Epidermal melanocyte (primary cell): Measurements from ENCODE around the gene DNAJC5.
A peak's percentile ranks its signal among the peaks of the same experiment; 100 is the strongest.
"Not testable (repeated sequence)": the region's sequence is repeated elsewhere in the genome, so short reads cannot be mapped to it uniquely, and the experiment has no call there.

Experiments used
- DNase-seq: peaks from one replicate; pipeline ENCODE4 v3.0.0; 2011; ENCODE audit warnings: low spot score; ENCODE audit not compliant: insufficient read length

The DNAJC5 gene

GRCh38 chr20:63908008-63908682 lies 13.2 kb downstream of the DNAJC5 start:
- DNase-seq, result no peak

- no peak for DNase-seq
Measured at GRCh38 chr20:63911176-63911575, 16.2 kb downstream of the DNAJC5 start.

- no peak for DNase-seq
Measured at GRCh38 chr20:63913768-63914167, 18.8 kb downstream of the DNAJC5 start.

GRCh38 chr20:63915471-63915870 lies 20.5 kb downstream of the DNAJC5 start:
- DNase-seq, result no peak

- DNase-seq, result not testable (repeated sequence)
Measured at GRCh38 chr20:63916371-63916939, 21.5 kb downstream of the DNAJC5 start.

GRCh38 chr20:63917811-63918210 lies 22.9 kb downstream of the DNAJC5 start:
- no peak for DNase-seq

GRCh38 chr20:63919130-63919529 lies 24.2 kb downstream of the DNAJC5 start:
- no peak for DNase-seq

- no peak for DNase-seq
Measured at GRCh38 chr20:63920226-63920625, 25.3 kb downstream of the DNAJC5 start.

- no peak for DNase-seq
Measured at GRCh38 chr20:63923651-63924050, 28.7 kb downstream of the DNAJC5 start.

- DNase-seq, result no peak
Measured at GRCh38 chr20:63924241-63924640, 29.3 kb downstream of the DNAJC5 start.

GRCh38 chr20:63926298-63926697 lies 31.4 kb downstream of the DNAJC5 start:
- DNase-seq, result peak; percentile 4

- DNase-seq, result no peak
Measured at GRCh38 chr20:63929071-63929470, 34.1 kb downstream of the DNAJC5 start.

GRCh38 chr20:63929473-63929883 lies 34.6 kb downstream of the DNAJC5 start:
- peak; percentile 14 for DNase-seq

- DNase-seq, result no peak
Measured at GRCh38 chr20:63930971-63931553, 36.1 kb downstream of the DNAJC5 start.

- peak; percentile 12 for DNase-seq
Measured at GRCh38 chr20:63931735-63932134, 36.8 kb downstream of the DNAJC5 start.

GRCh38 chr20:63932606-63933160 lies 37.8 kb downstream of the DNAJC5 start:
- DNase-seq, result peak; percentile 9

GRCh38 chr20:63933646-63934045 lies 38.7 kb downstream of the DNAJC5 start:
- DNase-seq, result peak; percentile 16

- peak; percentile 12 for DNase-seq
Measured at GRCh38 chr20:63934271-63935068, 39.5 kb downstream of the DNAJC5 start.

GRCh38 chr20:63935447-63935846 lies 40.5 kb downstream of the DNAJC5 start:
- no peak for DNase-seq

- DNase-seq, result no peak
Measured at GRCh38 chr20:63937596-63937995, 42.7 kb downstream of the DNAJC5 start.

GRCh38 chr20:63939061-63939935 lies 44.4 kb downstream of the DNAJC5 start:
- DNase-seq, result no peak
